Endothelial cell of umbilical vein (primary cell): ENCODE measurements around the gene HMGXB4. TPM values are rescaled to one million over a fixed set of nuclear protein-coding genes. Genes with fewer than 3 reads are reported as not detected.

Source experiments
- BruUV-seq: library from RNA; stranded (reverse); fragments of 400-500 nt; replicated peaks from 2 replicates; lab custom pipeline; 2021; lab: Mats Ljungman, UMichigan
- CTCF ChIA-PET: fragments of 300-600, 350-600 bp; sonication (Branson Sonifier 250); formaldehyde crosslinking; loops from one replicate; lab custom pipeline; 2021; ENCODE audit warnings: antibody characterized with exemption, inconsistent platforms; lab: Charles Lee
- POLR2A ChIA-PET: fragments of 300-600, 350-600 bp; sonication (Branson Sonifier 250); formaldehyde crosslinking; loops from one replicate; lab custom pipeline; 2021; ENCODE audit warnings: antibody characterized with exemption, inconsistent platforms; lab: Charles Lee
- DNase-seq: peaks from one replicate; pipeline ENCODE4 v3.0.0-alpha.2; 2011; ENCODE audit warnings: low read depth, low spot score
- FAIRE-seq: peaks from 2 replicates; lab custom pipeline; 2011; peaks lifted over from hg19 to GRCh38; lab: Jason Lieb, UNC
- H2AFZ ChIP-seq: 2 replicates; pipeline ENCODE4 v1.6.0; 2012; ENCODE audit warnings: low read depth, low read length, control low read depth, inconsistent platforms
- H3K27ac ChIP-seq: 2 replicates; pipeline ENCODE4 v1.5.1; 2011; ENCODE audit warnings: low read depth, mild to moderate bottlenecking, control low read depth, low read length, moderate library complexity; ENCODE audit not compliant: insufficient read depth
- H3K27me3 ChIP-seq, 2 experiments: 2 replicates each; pipeline versions ENCODE4 v1.6.0 to v1.6.1; 2011; ENCODE audit warnings: low read length in 2 of 2, mixed read lengths in 1 of 2; ENCODE audit not compliant: control insufficient read depth in 2 of 2, insufficient read depth in 2 of 2
- H3K36me3 ChIP-seq, 2 experiments: 2 replicates in 1 of 2; 3 replicates in 1 of 2; pipeline ENCODE4 v1.5.1; 2011; ENCODE audit warnings: low read length in 2 of 2, mild to moderate bottlenecking in 1 of 2, moderate library complexity in 1 of 2; ENCODE audit not compliant: control insufficient read depth in 2 of 2, insufficient read depth in 2 of 2; ENCODE audit errors: extremely low read depth in 1 of 2
- H3K4me1 ChIP-seq: 3 replicates; pipeline ENCODE4 v1.5.1; 2011; ENCODE audit warnings: mild to moderate bottlenecking, low read length; ENCODE audit not compliant: control insufficient read depth, insufficient read depth; ENCODE audit errors: extremely low read depth
- H3K4me2 ChIP-seq: 2 replicates; pipeline ENCODE4 v1.6.1; 2011; ENCODE audit warnings: low read length, control low read depth, mixed read lengths; ENCODE audit not compliant: insufficient read depth
- H3K4me3 ChIP-seq, 3 experiments: fragments of 200-600 bp in 1 of 3; sonication (generic), shearing (Covaris generic) in 1 of 3; replicated peaks in 1 of 3; 2 replicates each; pipeline ENCODE4 v1.5.1; 2011 to 2016; ENCODE audit warnings: control low read depth in 3 of 3, low read length in 3 of 3, mild to moderate bottlenecking in 2 of 3, inconsistent platforms in 1 of 3, low read depth in 1 of 3, moderate library complexity in 1 of 3; ENCODE audit not compliant: insufficient read depth in 1 of 3
- H3K79me2 ChIP-seq: 2 replicates; pipeline ENCODE4 v1.6.0; 2012; ENCODE audit warnings: low read length, inconsistent platforms; ENCODE audit not compliant: control insufficient read depth, insufficient read depth
- H3K9ac ChIP-seq: replicated peaks from 2 replicates; pipeline ENCODE3; 2011; ENCODE audit warnings: low read length, control low read depth; ENCODE audit not compliant: insufficient read depth; ENCODE audit errors: extremely low read depth
- H3K9me1 ChIP-seq: replicated peaks from 3 replicates; pipeline ENCODE4 v1.6.0; 2011; ENCODE audit warnings: mild to moderate bottlenecking, low read length; ENCODE audit not compliant: control insufficient read depth, insufficient read depth; ENCODE audit errors: extremely low read depth
- H3K9me3 ChIP-seq: replicated peaks from 2 replicates; pipeline ENCODE4 v1.5.1; 2012; ENCODE audit warnings: low read length, inconsistent platforms; ENCODE audit not compliant: control insufficient read depth, insufficient read depth
- H4K20me1 ChIP-seq: replicated peaks from 2 replicates; pipeline ENCODE3; 2011; ENCODE audit warnings: mild to moderate bottlenecking, low read length; ENCODE audit not compliant: control insufficient read depth, insufficient read depth; ENCODE audit errors: extremely low read depth
- EZH2 ChIP-seq: IDR thresholded peaks from 2 replicates; pipeline ENCODE4 v1.6.1; 2012; ENCODE audit warnings: borderline replicate concordance, low read depth, mild to moderate bottlenecking, moderate library complexity, low read length, inconsistent platforms; ENCODE audit not compliant: severe bottlenecking
- FOS ChIP-seq: IDR thresholded peaks from 2 replicates; pipeline ENCODE4 v1.6.1; 2011; ENCODE audit warnings: mild to moderate bottlenecking, low read length, moderate library complexity, borderline replicate concordance; ENCODE audit not compliant: insufficient read depth
- GATA2 ChIP-seq: IDR thresholded peaks from 2 replicates; pipeline ENCODE4 v1.7.0; 2011; ENCODE audit warnings: low read depth, mild to moderate bottlenecking, moderate library complexity, mixed read lengths, low read length; ENCODE audit not compliant: insufficient read length, insufficient read depth
- JUN ChIP-seq: IDR thresholded peaks from 2 replicates; pipeline ENCODE4 v1.6.1; 2011; ENCODE audit warnings: borderline replicate concordance, low read depth; ENCODE audit not compliant: insufficient read length, insufficient read depth
- MYC ChIP-seq: IDR thresholded peaks from one replicate; pipeline ENCODE4 v1.6.1; 2011; ENCODE audit warnings: mild to moderate bottlenecking, low read depth, low read length
- POLR2A ChIP-seq: IDR thresholded peaks from 2 replicates; pipeline ENCODE4 v1.6.1; 2012; ENCODE audit warnings: low read depth, mild to moderate bottlenecking, control low read depth, low read length
- POLR2AphosphoS5 ChIP-seq: IDR thresholded peaks from 2 replicates; pipeline ENCODE4 v1.6.1; 2012; ENCODE audit warnings: low read depth, mild to moderate bottlenecking, control low read depth, low read length, moderate library complexity; ENCODE audit not compliant: insufficient read depth
- dilution Hi-C: fragments of 300-500 bp; cut with MboI; formaldehyde crosslinking; loops from one replicate; pipeline ENCODE4 v1.15.0; 2019; ENCODE audit warnings: low sequenced_read_pairs; ENCODE audit not compliant: extremely low pct_ligation_motif_present
- intact Hi-C: fragments of 100-400 bp; cut with micrococcal nuclease; formaldehyde crosslinking; loops from one replicate; pipeline ENCODE4 v1.10.0; 2022
- polyA plus RNA-seq, 4 experiments: library from polyadenylated mRNA; depleted of rRNA in 3 of 4; stranded (reverse) in 3 of 4; unstranded in 1 of 4; fragments of >200 nt; gene quantifications; 2 replicates each; pipeline versions ENCODE4 v1.2.1 to v1.2.3, GENCODE V29; 2011 to 2012; ENCODE audit warnings: missing spikeins in 1 of 4
- total RNA-seq: library from RNA; stranded (reverse); gene quantifications from 2 replicates; pipeline ENCODE4 v1.2.3, GENCODE V29; 2021
- TF ChIP-seq, protein P1 (sequence below): IDR thresholded peaks from 2 replicates; pipeline ENCODE4 v1.6.1; 2011; ENCODE audit not compliant: insufficient read depth, insufficient read length
- TF ChIP-seq, protein P2 (sequence below), 2 donors: IDR thresholded peaks; 1 replicate in 1 of 2; 2 replicates in 1 of 2; pipeline ENCODE4 v1.5.1; 2011; ENCODE audit warnings: low read length in 2 of 2, mild to moderate bottlenecking in 2 of 2, moderate library complexity in 2 of 2, control low read depth in 1 of 2, inconsistent platforms in 1 of 2, low read depth in 1 of 2; ENCODE audit not compliant: insufficient read depth in 1 of 2; ENCODE audit errors: extremely low read depth in 1 of 2

The HMGXB4 gene
- total and polyA plus RNA-seq, 2 donors (not counting 3 experiments of a cell fraction or from before 2014, with no cell fraction given), result 12.2 to 30.5 TPM

DNA sequence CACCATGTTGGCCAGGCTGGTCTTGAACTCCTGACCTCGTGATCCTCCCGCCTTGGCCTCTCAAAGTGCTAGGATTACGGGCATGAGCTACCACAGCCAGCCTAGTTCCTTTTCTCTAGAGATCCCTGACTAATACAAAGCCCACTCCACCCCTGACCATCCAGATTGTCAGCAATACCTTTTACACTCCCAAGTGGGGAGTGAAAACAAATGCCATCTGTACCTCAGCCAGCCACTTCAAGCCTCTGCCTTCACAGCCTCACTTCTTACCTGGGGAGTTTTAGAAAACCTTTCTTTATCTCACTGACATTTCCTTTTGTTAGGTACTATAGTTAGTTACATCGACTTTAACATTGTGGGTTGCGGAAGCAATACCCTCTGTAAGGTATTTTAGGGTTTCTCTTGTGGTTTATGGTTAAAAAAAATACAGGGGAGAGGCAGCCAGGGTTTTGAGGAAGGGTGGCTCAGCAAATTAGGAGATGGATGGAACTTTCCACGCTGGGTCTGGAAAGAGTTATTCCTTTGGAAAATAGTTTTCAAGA is 51.3 kb downstream of the HMGXB4 start:
- peaks cover 21% of the 10 kb centered on the region for H3K79me2 ChIP-seq
- FAIRE-seq, result no peak
- no peaks in the 10 kb centered on the region for H3K27me3 ChIP-seq
- no peak overlapping the region for H3K4me3 ChIP-seq
- CTCF ChIA-PET, result no interaction called here
- H3K36me3 ChIP-seq, result no peaks in the 10 kb centered on the region
- no peaks in the 10 kb centered on the region for H3K9me1 ChIP-seq
- H3K9me3 ChIP-seq, result no peaks in the 10 kb centered on the region
- intact Hi-C loops, result no loop called here
- no peak overlapping the region for H3K4me2 ChIP-seq
- no peak overlapping the region for H3K27ac ChIP-seq
- dilution Hi-C loops, result no loop called here
- TF ChIP-seq FOS, result no peak
- TF ChIP-seq, protein P1, sequence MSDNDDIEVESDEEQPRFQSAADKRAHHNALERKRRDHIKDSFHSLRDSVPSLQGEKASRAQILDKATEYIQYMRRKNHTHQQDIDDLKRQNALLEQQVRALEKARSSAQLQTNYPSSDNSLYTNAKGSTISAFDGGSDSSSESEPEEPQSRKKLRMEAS, result no peak
- no peak for TF ChIP-seq POLR2AphosphoS5
- no peak for TF ChIP-seq JUN
- no peak for TF ChIP-seq EZH2
- TF ChIP-seq, protein P2, sequence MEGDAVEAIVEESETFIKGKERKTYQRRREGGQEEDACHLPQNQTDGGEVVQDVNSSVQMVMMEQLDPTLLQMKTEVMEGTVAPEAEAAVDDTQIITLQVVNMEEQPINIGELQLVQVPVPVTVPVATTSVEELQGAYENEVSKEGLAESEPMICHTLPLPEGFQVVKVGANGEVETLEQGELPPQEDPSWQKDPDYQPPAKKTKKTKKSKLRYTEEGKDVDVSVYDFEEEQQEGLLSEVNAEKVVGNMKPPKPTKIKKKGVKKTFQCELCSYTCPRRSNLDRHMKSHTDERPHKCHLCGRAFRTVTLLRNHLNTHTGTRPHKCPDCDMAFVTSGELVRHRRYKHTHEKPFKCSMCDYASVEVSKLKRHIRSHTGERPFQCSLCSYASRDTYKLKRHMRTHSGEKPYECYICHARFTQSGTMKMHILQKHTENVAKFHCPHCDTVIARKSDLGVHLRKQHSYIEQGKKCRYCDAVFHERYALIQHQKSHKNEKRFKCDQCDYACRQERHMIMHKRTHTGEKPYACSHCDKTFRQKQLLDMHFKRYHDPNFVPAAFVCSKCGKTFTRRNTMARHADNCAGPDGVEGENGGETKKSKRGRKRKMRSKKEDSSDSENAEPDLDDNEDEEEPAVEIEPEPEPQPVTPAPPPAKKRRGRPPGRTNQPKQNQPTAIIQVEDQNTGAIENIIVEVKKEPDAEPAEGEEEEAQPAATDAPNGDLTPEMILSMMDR (IDR thresholded peaks at IDR 0.05; ENCODE audit: extremely low read depth in 1 of 2, insufficient read depth in 1 of 2, low read depth in 1 of 2, low read length in 2 of 2), result no peak
- no peak for TF ChIP-seq MYC
- no peak for TF ChIP-seq POLR2A
- TF ChIP-seq GATA2, result no peak
- POLR2A ChIA-PET, result no interaction called here
- no TSS peak for BruUV-seq
- H2AFZ ChIP-seq, result no peak overlapping the region
- no peaks in the 10 kb centered on the region for H4K20me1 ChIP-seq
- H3K4me1 ChIP-seq, result peaks cover 50% of the 10 kb centered on the region
- no peak overlapping the region for H3K9ac ChIP-seq
- DNase-seq, result no peak
